LNCAP (cell line): ENCODE measurements around the gene CCDC82.
A peak's percentile ranks its signal among the peaks of the same experiment; 100 is the strongest.

ENCODE experiments used
- TF ChIP-seq, protein P1 (sequence below): fragments of 450-650 bp; IDR thresholded peaks from 2 replicates; pipeline ENCODE4 v1.5.1; 2017; ENCODE audit warnings: mild to moderate bottlenecking

The CCDC82 gene

GRCh38 chr11:96357794-96358193, 31.9 kb downstream of the CCDC82 start:
- TF ChIP-seq, protein P1, sequence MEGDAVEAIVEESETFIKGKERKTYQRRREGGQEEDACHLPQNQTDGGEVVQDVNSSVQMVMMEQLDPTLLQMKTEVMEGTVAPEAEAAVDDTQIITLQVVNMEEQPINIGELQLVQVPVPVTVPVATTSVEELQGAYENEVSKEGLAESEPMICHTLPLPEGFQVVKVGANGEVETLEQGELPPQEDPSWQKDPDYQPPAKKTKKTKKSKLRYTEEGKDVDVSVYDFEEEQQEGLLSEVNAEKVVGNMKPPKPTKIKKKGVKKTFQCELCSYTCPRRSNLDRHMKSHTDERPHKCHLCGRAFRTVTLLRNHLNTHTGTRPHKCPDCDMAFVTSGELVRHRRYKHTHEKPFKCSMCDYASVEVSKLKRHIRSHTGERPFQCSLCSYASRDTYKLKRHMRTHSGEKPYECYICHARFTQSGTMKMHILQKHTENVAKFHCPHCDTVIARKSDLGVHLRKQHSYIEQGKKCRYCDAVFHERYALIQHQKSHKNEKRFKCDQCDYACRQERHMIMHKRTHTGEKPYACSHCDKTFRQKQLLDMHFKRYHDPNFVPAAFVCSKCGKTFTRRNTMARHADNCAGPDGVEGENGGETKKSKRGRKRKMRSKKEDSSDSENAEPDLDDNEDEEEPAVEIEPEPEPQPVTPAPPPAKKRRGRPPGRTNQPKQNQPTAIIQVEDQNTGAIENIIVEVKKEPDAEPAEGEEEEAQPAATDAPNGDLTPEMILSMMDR, result no peak

GRCh38 chr11:96356848-96357247, 32.9 kb downstream of the CCDC82 start:
- TF ChIP-seq, protein P1, result no peak

DNA sequence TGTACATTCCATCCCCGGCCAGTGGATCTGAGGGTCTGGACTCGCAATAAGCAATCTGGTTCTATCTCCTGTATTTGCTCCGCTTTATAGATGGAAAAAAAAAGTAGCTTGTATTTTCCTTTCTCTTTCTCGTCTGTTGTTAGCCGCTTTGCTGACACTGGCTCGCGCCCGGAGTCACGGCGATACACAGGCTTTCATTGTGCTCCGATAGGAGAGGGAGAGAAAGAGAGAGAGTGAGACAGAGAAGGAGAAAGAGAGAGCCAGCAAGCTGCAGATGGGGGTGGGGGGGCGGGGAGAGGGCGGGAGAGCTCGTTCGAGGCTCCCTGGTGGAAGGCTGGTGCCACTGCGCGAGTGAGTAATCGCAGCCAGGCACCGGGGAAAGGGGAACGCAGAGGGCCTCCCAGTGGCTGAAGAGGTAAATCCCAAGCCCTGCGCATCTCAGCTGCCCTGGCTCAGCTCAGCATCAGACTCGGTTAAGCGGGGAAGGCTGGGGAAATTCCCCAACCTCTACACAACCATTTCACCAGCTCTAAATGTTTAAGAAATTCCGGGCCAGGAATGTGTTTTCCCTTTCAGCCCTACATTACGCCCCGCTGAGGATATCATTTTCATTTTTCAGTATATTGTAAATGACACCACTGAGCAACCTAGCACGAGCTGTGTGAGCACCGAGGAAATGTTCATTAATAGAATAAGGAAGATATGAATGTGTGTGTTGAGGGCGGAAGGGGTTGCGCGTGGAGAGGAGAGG, 46.6 kb downstream of the CCDC82 start, which contains the start of gene MAML2:
Gene MAML2 (minus strand): TSS at position 235 of the 751 bp plus-strand sequence. CDS start 1,300 bp downstream, outside the sequence.
- TF ChIP-seq, protein P1, result peak; percentile 87

GRCh38 chr11:96342014-96342960, 47.4 kb downstream of the CCDC82 start:
- TF ChIP-seq, protein P1, result no peak

DNA sequence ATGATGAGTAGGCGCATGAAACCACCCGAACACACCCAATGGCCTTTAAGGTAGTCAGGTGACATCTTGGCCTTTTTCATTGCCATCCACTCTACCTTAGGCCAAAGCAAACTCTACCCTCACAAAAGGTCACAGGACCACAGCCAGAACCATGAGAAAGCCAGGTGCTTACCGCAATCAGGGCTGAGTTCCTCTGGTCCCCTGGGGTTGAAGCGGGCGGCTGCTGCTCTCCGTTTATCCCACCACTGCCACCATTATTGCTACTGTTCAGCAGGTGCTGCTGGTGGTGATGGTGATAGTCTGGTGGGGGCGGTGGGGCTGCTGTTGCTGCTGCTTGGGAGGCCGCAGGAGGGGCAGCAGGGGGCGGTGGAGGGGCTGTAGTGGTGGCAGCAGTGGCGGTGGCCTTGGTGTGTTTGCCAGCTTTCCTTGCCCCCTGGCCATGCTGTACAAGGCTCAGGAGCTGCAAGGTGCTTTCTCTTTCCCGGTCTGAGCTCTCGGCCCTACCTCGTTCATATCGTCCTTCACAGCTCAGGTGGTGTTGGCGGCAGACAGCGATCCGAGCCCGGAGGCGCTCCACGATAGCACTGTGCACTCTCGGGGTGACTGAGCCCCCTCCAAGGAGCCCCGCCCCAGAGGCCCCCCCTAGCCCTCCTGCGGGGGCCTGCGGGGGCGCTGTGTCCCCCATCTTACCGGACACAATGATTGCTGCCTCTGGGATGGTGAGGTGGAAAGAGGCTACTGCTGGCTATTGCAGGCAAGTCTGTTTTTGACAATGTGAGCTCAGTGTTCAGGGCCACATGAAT, 48.3 kb downstream of the CCDC82 start:
- TF ChIP-seq, protein P1, result no peak

- TF ChIP-seq, protein P1, result no peak
These were observed 49.2 kb downstream of the CCDC82 start for GRCh38 chr11:96340555-96340885.
